8988T (cell line): Measurements from ENCODE around the gene SERPIND1.

Source experiments
- DNase-seq: peaks from one replicate; pipeline ENCODE4 v3.0.0; 2011

The SERPIND1 gene

DNA sequence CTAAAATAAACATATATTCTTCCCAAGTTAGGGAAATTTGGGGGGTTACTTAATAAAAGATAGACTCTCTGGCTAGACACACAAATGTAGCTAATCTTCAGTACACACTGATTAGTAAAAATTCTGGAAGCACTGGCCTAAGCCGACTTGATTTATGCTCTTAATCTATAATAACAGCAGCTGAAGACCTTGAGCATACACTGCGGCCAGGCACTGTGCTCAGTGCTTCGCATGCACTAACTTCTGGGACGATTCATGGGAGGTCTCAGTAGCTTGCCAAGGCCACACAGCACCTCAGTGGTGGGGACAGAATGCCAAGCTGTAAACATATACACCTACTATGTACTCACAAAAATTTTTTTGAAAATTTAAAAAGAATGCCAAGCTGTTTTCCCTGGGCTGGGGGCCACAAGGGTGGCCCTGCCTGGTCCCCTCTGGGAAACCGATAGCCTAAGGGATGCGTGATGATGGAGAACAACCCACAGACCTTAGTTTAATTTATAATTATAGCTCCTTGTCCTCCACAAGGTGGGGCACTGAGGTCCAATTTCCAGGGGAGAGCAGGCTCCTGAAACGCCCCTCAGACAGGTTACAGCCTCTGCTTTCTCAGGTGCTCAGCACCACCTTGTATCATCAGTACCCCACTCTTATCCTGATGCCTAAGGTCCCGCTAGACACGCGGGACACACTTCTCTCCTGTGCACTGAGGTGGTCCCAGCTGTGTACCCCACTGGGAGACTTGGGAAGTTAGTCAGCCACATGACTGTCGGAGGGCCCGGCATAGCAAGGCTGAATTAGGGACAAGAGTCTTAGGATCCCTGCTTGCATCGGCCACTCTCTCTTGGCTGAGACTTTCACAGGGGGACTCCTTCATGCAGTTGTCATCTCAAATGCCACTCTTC, 20.1 kb downstream of the SERPIND1 start:
- no peak for DNase-seq

GRCh38 chr22:20794650-20795413, 20.9 kb downstream of the SERPIND1 start:
- DNase-seq: no peak

GRCh38 chr22:20796731-20797130, 22.8 kb downstream of the SERPIND1 start:
- DNase-seq: no peak

- no peak for DNase-seq
These were observed 24.3 kb downstream of the SERPIND1 start for GRCh38 chr22:20798218-20798617.

DNA sequence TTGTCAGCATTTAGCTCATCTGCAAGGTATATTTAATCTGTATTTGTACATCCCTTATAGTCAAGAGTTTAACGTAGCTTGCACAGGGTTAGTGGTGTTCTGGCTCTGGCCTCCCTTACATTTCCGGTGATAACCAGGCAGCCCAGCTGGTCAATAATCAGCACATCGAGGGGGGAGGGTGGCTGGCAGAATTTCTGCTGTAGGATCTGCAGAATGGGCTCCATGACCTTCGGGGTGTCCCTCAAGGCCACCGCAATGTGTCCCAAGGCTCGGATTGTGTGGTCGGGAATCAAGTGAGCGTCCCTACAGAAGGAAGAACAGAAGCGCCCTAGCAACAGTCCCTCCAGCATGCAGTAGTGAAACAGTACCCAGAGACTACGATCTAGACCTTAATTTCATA, 25.1 kb downstream of the SERPIND1 start:
- no peak for DNase-seq

DNA sequence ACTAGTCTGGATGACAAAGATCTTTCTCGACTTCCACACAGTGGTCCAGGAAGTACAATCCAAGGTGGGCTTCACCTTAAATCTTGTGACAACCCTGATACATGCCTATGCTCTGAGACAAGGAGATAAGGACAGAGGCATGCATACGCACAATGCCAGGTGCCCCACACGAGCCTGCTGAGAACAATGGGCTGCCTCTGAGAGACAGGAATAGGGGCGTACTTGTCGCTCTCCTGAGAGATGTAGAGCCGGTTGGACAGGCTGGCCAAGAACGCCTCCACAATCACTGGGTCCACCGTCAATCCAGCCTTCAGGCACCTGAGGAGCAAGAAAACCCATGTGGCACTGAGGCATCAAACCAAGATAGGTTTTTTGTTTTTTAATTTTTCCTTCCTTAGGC, 25.5 kb downstream of the SERPIND1 start:
- DNase-seq: no peak

- no peak for DNase-seq
These were observed 28.5 kb downstream of the SERPIND1 start for GRCh38 chr22:20802452-20802851.

DNA sequence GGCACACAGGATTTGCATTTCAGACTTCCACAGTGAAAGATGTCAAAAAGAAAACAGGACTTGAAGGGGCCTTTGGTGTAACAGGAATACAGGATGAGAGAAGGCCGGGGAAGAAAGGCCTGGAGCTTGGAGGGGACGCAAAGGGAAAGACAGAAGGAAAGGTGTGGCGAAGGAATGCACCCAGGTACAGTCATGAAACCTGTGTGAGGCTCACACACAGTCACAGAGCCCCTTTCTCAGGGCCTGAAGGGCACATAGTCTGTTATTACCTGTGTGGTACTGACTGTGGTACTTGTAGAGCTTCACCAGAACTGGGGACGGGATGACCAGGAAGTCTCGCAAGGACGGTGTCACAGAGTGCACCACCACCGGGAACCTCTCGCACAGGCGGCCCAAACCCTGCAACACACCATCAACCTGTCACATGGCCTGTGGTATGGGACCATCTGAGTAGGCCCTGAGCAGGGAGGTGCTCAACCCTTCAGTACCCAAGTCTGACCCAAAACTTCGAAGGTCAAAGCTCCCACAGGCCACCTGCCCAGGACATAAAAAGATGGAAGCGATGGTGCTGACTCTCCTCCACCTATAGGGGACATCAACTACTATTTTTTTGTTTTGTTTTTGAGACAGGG, 29.1 kb downstream of the SERPIND1 start:
- no peak for DNase-seq

DNA sequence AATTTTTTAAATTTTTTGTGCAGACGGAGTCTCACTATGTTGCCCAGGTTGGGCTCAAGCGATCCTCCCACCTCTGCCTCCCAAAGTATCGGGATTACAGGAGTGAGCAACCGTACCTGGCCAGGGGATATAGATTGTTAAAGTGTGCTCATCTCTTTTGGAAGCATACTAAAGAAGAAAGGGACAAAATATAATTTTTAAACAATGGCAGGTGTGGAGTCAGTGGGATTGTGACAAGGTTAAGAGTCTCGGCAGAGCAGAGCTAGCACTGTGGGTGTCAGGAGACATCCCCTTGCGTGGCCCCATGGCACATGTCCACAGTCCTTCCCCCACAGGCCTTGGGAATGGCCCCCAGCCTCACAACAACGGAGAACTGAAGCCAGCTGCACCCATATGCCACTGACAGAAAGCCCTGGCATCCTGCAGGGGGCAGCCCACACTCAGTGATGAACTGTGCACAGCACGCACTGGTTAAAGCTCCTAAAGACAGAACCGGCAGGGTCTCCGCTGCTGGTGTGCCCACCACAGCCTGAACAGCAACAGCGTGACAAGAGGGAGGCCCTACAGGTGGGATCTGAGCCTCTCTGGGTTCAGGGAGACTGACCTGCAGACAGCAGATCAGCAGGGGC, 29.9 kb downstream of the SERPIND1 start:
- DNase-seq: no peak

DNA sequence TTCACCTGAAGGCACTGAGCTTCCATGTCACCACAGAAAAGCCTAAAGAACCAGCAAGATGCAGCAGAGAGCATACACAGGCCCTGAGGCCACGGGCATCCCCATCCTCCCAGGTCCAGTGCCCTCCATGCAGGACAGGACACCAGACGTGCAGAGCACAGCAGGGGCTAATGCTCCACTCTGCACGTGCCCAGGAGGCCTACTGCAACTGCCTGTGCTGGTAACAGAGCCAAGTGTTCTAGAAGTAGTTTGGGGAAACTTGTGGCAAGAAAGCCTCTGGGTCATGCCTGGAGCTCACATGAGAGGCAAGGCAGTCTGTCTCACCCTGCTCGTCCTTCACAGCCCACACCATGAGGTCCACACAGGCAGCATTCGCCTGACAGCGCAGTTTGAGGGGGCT, 30.7 kb downstream of the SERPIND1 start:
- DNase-seq: no peak

GRCh38 chr22:20805972-20806471, 32.1 kb downstream of the SERPIND1 start:
- DNase-seq: no peak

DNA sequence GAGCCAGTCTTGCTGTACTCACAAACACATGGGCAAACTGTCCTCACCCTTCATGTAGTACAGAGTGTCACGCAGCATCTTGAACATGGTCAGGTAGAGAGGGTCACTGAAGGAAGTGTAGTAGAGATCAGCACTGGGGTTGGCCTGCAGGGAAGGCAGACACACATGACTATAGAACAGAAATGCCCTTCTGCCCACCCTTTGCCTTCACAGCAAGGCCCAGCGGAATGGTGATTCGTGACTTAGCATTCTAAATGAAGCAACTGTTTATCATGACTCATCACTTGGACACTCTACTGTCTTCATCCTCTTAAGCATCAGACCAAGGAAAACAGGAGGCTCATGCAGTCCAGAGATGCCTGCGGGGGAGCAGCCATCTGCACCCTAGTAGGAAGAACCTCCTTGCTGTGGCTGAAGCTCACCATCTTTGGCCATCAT, 33.4 kb downstream of the SERPIND1 start:
- DNase-seq: no peak

- DNase-seq: no peak
These were observed 34.9 kb downstream of the SERPIND1 start for GRCh38 chr22:20808844-20809243.

DNA sequence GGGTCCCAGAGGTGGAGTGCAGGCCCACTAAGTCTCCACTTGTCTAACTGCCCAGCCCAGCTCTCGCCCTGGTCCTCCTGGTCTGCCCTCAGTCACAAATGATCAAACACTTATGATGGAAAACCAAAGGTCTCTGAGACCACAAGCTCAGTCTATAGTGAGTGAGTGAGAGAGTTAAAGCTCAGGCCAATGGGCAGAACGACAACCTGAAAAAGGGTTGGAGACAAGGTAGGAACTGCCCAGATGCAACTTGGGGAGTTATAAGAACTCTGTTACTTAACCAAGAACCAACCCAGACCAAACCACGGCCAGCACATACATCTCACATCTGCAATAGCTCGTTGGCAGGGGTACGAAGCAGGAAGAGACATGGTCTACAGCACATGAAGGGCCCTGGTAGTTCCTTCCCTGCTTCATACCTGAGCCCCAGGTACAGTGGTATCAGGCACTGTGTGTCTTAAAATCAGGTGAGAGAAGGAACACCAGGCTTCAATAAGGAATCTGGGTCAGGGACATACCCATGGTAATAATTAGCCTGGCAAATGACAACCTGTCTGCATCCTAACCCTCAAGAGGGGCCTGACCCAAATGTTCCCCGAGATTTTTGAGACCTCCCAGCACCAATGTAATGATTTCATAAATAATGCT, 35.7 kb downstream of the SERPIND1 start:
- no peak for DNase-seq

- DNase-seq: no peak
These were observed 36.7 kb downstream of the SERPIND1 start for GRCh38 chr22:20810645-20811044.

- DNase-seq: no peak
These were observed 37.3 kb downstream of the SERPIND1 start for GRCh38 chr22:20811171-20811570.

- DNase-seq: no peak
These were observed 38.2 kb downstream of the SERPIND1 start for GRCh38 chr22:20811971-20812660.

DNA sequence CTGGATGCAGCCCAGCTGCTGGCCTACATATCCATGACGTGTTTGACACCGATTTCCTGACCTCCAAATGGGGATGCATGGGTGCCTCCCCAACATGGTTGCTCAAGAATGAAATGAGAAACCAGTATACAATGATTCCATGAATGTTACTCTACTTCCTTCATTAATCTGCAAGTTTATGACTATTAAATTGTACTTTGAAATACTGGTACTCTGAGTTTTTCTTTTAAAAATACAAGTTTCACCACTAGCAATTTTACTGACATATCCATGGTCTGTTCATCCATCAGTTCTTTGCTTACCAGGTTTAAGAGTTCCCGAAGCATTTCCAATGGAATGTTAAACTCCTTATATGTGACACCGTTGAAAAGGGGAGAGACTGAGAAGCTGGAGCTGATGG, 39.1 kb downstream of the SERPIND1 start:
- DNase-seq: no peak

DNA sequence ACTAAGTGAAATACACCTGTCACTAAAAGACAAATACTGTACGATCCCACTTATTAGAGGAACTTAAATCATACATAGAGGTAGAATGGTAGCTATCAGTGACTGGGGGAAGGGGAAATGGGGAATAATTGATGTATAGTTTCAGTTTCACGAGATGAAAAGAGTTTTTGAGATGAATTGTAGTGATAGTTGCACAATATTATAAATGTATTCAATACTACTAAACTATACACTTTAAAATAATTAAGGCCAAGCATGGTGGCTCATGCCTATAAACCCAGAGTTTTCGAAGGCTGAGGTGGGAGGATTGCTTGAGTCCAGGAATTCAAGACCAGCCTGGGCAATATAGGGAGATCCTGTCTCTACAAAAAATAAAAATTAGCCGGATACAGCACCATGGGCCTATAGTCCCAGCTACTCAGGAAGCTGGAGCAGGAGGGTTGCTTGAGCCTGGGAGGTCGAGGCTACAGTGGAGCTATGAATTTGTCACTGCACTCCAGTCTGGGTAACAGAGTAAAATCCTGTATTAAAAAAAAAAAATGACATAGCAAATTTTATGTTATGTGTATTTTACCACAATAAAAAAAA, 40.4 kb downstream of the SERPIND1 start:
- no peak for DNase-seq

GRCh38 chr22:20815477-20816050, 41.7 kb downstream of the SERPIND1 start:
- no peak for DNase-seq

- no peak for DNase-seq
These were observed 42.6 kb downstream of the SERPIND1 start for GRCh38 chr22:20816559-20816958.
